ENCODE measurements around the gene CAMK2B. TPM values are rescaled to one million over a fixed set of nuclear protein-coding genes. Genes with fewer than 3 reads are reported as not detected.

The CAMK2B gene
- total RNA-seq, 1 experiment from 2014 or later, result 0.34 TPM

DNA sequence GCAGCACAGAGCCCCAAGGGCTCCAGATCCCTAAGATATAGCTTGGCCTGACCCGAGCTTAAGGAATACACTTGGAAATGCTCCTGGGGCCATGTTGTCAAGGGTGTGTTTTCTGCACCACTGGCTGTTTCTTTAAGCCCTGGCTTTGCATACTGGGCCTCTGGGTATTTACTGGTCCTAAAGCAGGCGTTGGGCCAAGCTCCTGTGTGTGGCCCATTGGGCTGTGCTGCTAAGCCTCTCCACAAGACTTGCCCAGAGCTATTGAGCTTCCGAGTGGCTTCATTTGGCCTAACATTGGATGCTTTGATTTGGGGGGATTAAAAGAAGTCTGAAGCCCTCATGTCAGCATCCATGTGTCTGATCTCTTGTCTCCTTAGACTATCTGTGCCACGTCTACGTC, 119.4 kb downstream of the CAMK2B start:
- Histone ChIP-seq H3K79me2 (ENCODE audit: insufficient read depth, low read length) (peaks cover 54% of the 10 kb centered on the region), H4K20me1 (ENCODE audit: insufficient read depth) (no peaks in the 10 kb centered on the region), H3K9ac (ENCODE audit: low read length) (no peak overlapping the region), H2AFZ (ENCODE audit: low read depth, low read length, poor library complexity, severe bottlenecking) (no peak overlapping the region), H3K9me2 (ENCODE audit: insufficient read depth) (no peaks in the 10 kb centered on the region), H3K9me3 (ENCODE audit: control insufficient read depth in 1 of 2, insufficient read depth in 1 of 2, low read depth in 1 of 2, low read length in 2 of 2) (no peaks in the 10 kb centered on the region), H3K4me2 (ENCODE audit: low read length) (no peak overlapping the region), H3K4me3 (replicated peaks in 1 of 2; ENCODE audit: low read depth in 1 of 2, low read length in 2 of 2) (no peak overlapping the region), H3K36me3 (ENCODE audit: control insufficient read depth in 1 of 2, insufficient read depth in 2 of 2, low read length in 2 of 2) (peaks cover 50 to 52% of the 10 kb centered on the region in 2 experiments), H3K27me3 (ENCODE audit: insufficient read depth, low read length) (no peaks in the 10 kb centered on the region), H3K27ac (ENCODE audit: low read depth, low read length) (no peak overlapping the region), H3K4me1 (ENCODE audit: control insufficient read depth in 1 of 2, insufficient read depth in 2 of 2, low read length in 2 of 2) (peaks cover 8 to 10% of the 10 kb centered on the region in 2 experiments; a peak in 2 of 4 replicates)
- intact Hi-C loops (cut with micrococcal nuclease), result no loop called here
- ChIA-PET POLR2A (no interaction called here), RAD21 (ENCODE audit: low non-redundant PET in 1 of 2, low total read pairs in 2 of 2, uncharacterized antibody in 2 of 2, unreplicated experiment in 2 of 2) (no interaction called here), CTCF (no interaction called here)
- TF ChIP-seq, protein P1, sequence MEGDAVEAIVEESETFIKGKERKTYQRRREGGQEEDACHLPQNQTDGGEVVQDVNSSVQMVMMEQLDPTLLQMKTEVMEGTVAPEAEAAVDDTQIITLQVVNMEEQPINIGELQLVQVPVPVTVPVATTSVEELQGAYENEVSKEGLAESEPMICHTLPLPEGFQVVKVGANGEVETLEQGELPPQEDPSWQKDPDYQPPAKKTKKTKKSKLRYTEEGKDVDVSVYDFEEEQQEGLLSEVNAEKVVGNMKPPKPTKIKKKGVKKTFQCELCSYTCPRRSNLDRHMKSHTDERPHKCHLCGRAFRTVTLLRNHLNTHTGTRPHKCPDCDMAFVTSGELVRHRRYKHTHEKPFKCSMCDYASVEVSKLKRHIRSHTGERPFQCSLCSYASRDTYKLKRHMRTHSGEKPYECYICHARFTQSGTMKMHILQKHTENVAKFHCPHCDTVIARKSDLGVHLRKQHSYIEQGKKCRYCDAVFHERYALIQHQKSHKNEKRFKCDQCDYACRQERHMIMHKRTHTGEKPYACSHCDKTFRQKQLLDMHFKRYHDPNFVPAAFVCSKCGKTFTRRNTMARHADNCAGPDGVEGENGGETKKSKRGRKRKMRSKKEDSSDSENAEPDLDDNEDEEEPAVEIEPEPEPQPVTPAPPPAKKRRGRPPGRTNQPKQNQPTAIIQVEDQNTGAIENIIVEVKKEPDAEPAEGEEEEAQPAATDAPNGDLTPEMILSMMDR (IDR thresholded peaks at IDR 0.05 in 2 of 3, conservative IDR thresholded peaks at IDR 0.05 in 1 of 3; ENCODE audit: borderline replicate concordance in 1 of 3, insufficient read depth in 1 of 3, low read depth in 2 of 3, low read length in 2 of 3), result no peak
- TF ChIP-seq FOSL1 (IDR thresholded peaks at IDR 0.05; ENCODE audit: low read depth), result no peak
- no peak for TF ChIP-seq SIN3A (IDR thresholded peaks at IDR 0.05; ENCODE audit: low read depth)
- TF ChIP-seq EGR1 (IDR thresholded peaks at IDR 0.05; ENCODE audit: low read depth), result no peak
- TF ChIP-seq POLR2AphosphoS5 (IDR thresholded peaks at IDR 0.05; ENCODE audit: low read depth, low read length), result no peak
- TF ChIP-seq RAD21 (IDR thresholded peaks at IDR 0.05; ENCODE audit: low read depth), result no peak
- no peak for TF ChIP-seq ELF1 (IDR thresholded peaks at IDR 0.05; ENCODE audit: borderline replicate concordance, low read depth)
- no peak for TF ChIP-seq CBX3 (IDR thresholded peaks at IDR 0.05; ENCODE audit: low read depth)
- no peak for TF ChIP-seq ZNF274 (IDR thresholded peaks at IDR 0.05; ENCODE audit: low read depth, low read length)
- no peak for TF ChIP-seq POLR2A (IDR thresholded peaks at IDR 0.05; ENCODE audit: borderline replicate concordance, extremely low read depth, insufficient read depth, insufficient read length)
- TF ChIP-seq, protein P2, sequence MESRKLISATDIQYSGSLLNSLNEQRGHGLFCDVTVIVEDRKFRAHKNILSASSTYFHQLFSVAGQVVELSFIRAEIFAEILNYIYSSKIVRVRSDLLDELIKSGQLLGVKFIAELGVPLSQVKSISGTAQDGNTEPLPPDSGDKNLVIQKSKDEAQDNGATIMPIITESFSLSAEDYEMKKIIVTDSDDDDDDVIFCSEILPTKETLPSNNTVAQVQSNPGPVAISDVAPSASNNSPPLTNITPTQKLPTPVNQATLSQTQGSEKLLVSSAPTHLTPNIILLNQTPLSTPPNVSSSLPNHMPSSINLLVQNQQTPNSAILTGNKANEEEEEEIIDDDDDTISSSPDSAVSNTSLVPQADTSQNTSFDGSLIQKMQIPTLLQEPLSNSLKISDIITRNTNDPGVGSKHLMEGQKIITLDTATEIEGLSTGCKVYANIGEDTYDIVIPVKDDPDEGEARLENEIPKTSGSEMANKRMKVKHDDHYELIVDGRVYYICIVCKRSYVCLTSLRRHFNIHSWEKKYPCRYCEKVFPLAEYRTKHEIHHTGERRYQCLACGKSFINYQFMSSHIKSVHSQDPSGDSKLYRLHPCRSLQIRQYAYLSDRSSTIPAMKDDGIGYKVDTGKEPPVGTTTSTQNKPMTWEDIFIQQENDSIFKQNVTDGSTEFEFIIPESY (IDR thresholded peaks at IDR 0.05; ENCODE audit: extremely low read depth, insufficient replicate concordance, low read length), result no peak
- no peak for TF ChIP-seq TCF7L2 (IDR thresholded peaks at IDR 0.05; ENCODE audit: borderline replicate concordance, extremely low read depth, insufficient read depth, insufficient read length)
- TF ChIP-seq CEBPB (IDR thresholded peaks at IDR 0.05; ENCODE audit: low read depth), result no peak
- TF ChIP-seq SRF (IDR thresholded peaks at IDR 0.05; ENCODE audit: low read depth), result no peak
- TF ChIP-seq EZH2phosphoT487 (IDR thresholded peaks at IDR 0.05; ENCODE audit: borderline replicate concordance), result no peak
- TF ChIP-seq SP1 (IDR thresholded peaks at IDR 0.05; ENCODE audit: low read depth), result no peak
- TF ChIP-seq, protein P3, sequence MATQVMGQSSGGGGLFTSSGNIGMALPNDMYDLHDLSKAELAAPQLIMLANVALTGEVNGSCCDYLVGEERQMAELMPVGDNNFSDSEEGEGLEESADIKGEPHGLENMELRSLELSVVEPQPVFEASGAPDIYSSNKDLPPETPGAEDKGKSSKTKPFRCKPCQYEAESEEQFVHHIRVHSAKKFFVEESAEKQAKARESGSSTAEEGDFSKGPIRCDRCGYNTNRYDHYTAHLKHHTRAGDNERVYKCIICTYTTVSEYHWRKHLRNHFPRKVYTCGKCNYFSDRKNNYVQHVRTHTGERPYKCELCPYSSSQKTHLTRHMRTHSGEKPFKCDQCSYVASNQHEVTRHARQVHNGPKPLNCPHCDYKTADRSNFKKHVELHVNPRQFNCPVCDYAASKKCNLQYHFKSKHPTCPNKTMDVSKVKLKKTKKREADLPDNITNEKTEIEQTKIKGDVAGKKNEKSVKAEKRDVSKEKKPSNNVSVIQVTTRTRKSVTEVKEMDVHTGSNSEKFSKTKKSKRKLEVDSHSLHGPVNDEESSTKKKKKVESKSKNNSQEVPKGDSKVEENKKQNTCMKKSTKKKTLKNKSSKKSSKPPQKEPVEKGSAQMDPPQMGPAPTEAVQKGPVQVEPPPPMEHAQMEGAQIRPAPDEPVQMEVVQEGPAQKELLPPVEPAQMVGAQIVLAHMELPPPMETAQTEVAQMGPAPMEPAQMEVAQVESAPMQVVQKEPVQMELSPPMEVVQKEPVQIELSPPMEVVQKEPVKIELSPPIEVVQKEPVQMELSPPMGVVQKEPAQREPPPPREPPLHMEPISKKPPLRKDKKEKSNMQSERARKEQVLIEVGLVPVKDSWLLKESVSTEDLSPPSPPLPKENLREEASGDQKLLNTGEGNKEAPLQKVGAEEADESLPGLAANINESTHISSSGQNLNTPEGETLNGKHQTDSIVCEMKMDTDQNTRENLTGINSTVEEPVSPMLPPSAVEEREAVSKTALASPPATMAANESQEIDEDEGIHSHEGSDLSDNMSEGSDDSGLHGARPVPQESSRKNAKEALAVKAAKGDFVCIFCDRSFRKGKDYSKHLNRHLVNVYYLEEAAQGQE (IDR thresholded peaks at IDR 0.05; ENCODE audit: low read depth), result no peak
- no peak for TF ChIP-seq ZFX (IDR thresholded peaks at IDR 0.05)
- TF ChIP-seq, protein P4, sequence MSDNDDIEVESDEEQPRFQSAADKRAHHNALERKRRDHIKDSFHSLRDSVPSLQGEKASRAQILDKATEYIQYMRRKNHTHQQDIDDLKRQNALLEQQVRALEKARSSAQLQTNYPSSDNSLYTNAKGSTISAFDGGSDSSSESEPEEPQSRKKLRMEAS (IDR thresholded peaks at IDR 0.05), result no peak
- no TSS peak for BruUV-seq (replicated peaks)
- ATAC-seq, result no peak
- no peak for DNase-seq (ENCODE audit: low read depth, low spot score)
